CD4-positive, alpha-beta T cell (primary cell): ENCODE data around the gene NCR3LG1. TPM values are rescaled to one million over a fixed set of nuclear protein-coding genes. Genes with fewer than 3 reads are reported as not detected.

ENCODE experiments used
- ATAC-seq: fragments of 200-7000 bp; cut with Tn5 transposase; one replicate; pipeline ENCODE4 v1.10.0; 2022; ENCODE audit warnings: mild to moderate bottlenecking; ENCODE audit not compliant: poor library complexity
- CTCF ChIA-PET: fragments of 350-600 bp; sonication (Branson Sonifier 250); formaldehyde crosslinking; loops from one replicate; lab custom pipeline; 2021; ENCODE audit warnings: antibody characterized with exemption, inconsistent platforms; lab: Charles Lee
- POLR2A ChIA-PET: fragments of 350-600 bp; sonication (Branson Sonifier 250); formaldehyde crosslinking; loops from one replicate; lab custom pipeline; 2021; ENCODE audit warnings: antibody characterized with exemption, inconsistent platforms; lab: Charles Lee
- DNase-seq, 14 experiments: peaks; one replicate each; pipeline ENCODE4 v3.0.0-alpha.2; 2013 to 2020; ENCODE audit warnings: mixed read lengths in 2 of 14
- H3K27ac ChIP-seq, 2 donors: one replicate each; pipeline versions ENCODE4 v1.5.1 to v1.7.0; 2013; ENCODE audit warnings: low read length in 2 of 2, low read depth in 1 of 2, mild to moderate bottlenecking in 1 of 2
- H3K27me3 ChIP-seq, 2 experiments: 1 replicate in 1 of 2; 2 replicates in 1 of 2; pipeline versions ENCODE4 v1.6.1 to v1.7.0; 2013; ENCODE audit warnings: low read length in 2 of 2, control low read depth in 1 of 2, mild to moderate bottlenecking in 1 of 2, moderate library complexity in 1 of 2; ENCODE audit not compliant: insufficient read depth in 2 of 2, control insufficient read depth in 1 of 2
- H3K36me3 ChIP-seq: one replicate; pipeline ENCODE4 v1.6.1; 2013; ENCODE audit warnings: low read length, control low read depth; ENCODE audit not compliant: insufficient read depth
- H3K4me1 ChIP-seq: one replicate; pipeline ENCODE4 v1.6.1; 2013; ENCODE audit warnings: low read length, control low read depth; ENCODE audit not compliant: insufficient read depth
- H3K4me3 ChIP-seq: one replicate; pipeline ENCODE4 v1.5.1; 2013; ENCODE audit warnings: mild to moderate bottlenecking, low read length, moderate library complexity
- H3K9me3 ChIP-seq, 2 experiments: 1 replicate in 1 of 2; 2 replicates in 1 of 2; pipeline versions ENCODE4 v1.6.1 to v1.7.0; 2013; ENCODE audit warnings: low read length in 2 of 2, mild to moderate bottlenecking in 2 of 2, control low read depth in 1 of 2, moderate library complexity in 1 of 2; ENCODE audit not compliant: control insufficient read depth in 1 of 2, insufficient read depth in 1 of 2
- H3K27ac Mint-ChIP-seq: one replicate; pipeline ENCODE4 v1.8.0; 2020; ENCODE audit warnings: mixed read lengths
- H3K27me3 Mint-ChIP-seq: one replicate; pipeline ENCODE4 v1.8.0; 2021; ENCODE audit warnings: mixed read lengths
- H3K36me3 Mint-ChIP-seq: one replicate; pipeline ENCODE4 v1.8.0; 2021; ENCODE audit warnings: low read depth, mixed read lengths
- H3K4me1 Mint-ChIP-seq: one replicate; pipeline ENCODE4 v1.8.0; 2021; ENCODE audit warnings: low read depth, mixed read lengths
- H3K4me3 Mint-ChIP-seq: one replicate; pipeline ENCODE4 v1.8.0; 2020; ENCODE audit warnings: mild to moderate bottlenecking, mixed read lengths
- H3K9me3 Mint-ChIP-seq: one replicate; pipeline ENCODE4 v1.8.0; 2020; ENCODE audit warnings: mixed read lengths
- CTCF ChIP-seq: fragments of 200-600 bp; IDR thresholded peaks from one replicate; pipeline ENCODE4 v1.8.0; 2022; ENCODE audit warnings: antibody characterized with exemption, mild to moderate bottlenecking
- intact Hi-C, 2 experiments: fragments of 100-400 bp; cut with DNase I in 1 of 2; cut with micrococcal nuclease in 1 of 2; formaldehyde crosslinking; loops; one replicate each; pipeline versions ENCODE4 v1.15.1 to v1.9.0; 2023 to 2025; cut with DNase I, micrococcal nuclease
- total RNA-seq, 174 experiments: library from RNA in 2 of 174; stranded (reverse) in 2 of 174; gene quantifications; one replicate each; pipeline ENCODE4 v1.2.3 and lab custom pipeline; 2021 to 2026

The NCR3LG1 gene
- total RNA-seq, 2 experiments from 2014 or later = 2.2 to 2.4 TPM

- Mint-ChIP-seq H3K36me3 (no peaks in the 10 kb centered on the region), H3K4me1 (no peaks in the 10 kb centered on the region), H3K27ac (no peak overlapping the region), H3K27me3 (peaks cover 46% of the 10 kb centered on the region), H3K9me3 (no peaks in the 10 kb centered on the region), H3K4me3 (no peak overlapping the region)
- Histone ChIP-seq H3K27me3 (peaks cover 3 to 7% of the 10 kb centered on the region in 2 experiments), H3K36me3 (no peaks in the 10 kb centered on the region), H3K4me3 (no peak overlapping the region), H3K27ac (no peak overlapping the region), H3K4me1 (peaks cover 5% of the 10 kb centered on the region), H3K9me3 (no peaks in the 10 kb centered on the region)
- ATAC-seq (no peak), DNase-seq (no peak)
- ChIA-PET POLR2A (no interaction called here), CTCF (no interaction called here)
- TF ChIP-seq CTCF = no peak
- intact Hi-C loops = no loop called here
These were observed 62.1 kb downstream of the NCR3LG1 start for GRCh38 chr11:17413414-17414316.

- CTCF ChIA-PET = no interaction called here
- no peak overlapping the region for H3K27ac ChIP-seq
- H3K4me1 ChIP-seq = peaks cover 5% of the 10 kb centered on the region
- Mint-ChIP-seq H3K4me3 (no peak overlapping the region), H3K36me3 (no peaks in the 10 kb centered on the region), H3K9me3 (no peaks in the 10 kb centered on the region), H3K27ac (no peak overlapping the region), H3K27me3 (peaks cover 50% of the 10 kb centered on the region), H3K4me1 (no peaks in the 10 kb centered on the region)
- H3K36me3 ChIP-seq = no peaks in the 10 kb centered on the region
- POLR2A ChIA-PET = no interaction called here
- no peaks in the 10 kb centered on the region for H3K9me3 ChIP-seq
- TF ChIP-seq CTCF = no peak
- DNase-seq (no peak), ATAC-seq (no peak)
- intact Hi-C loops = no loop called here
- peaks cover 6 to 7% of the 10 kb centered on the region in 2 experiments for H3K27me3 ChIP-seq
- no peak overlapping the region for H3K4me3 ChIP-seq
These were observed 62.7 kb downstream of the NCR3LG1 start for GRCh38 chr11:17414317-17414737.

- TF ChIP-seq CTCF = no peak
- ChIA-PET CTCF (no interaction called here), POLR2A (no interaction called here)
- Histone ChIP-seq H3K9me3 (no peaks in the 10 kb centered on the region), H3K27me3 (peaks cover 7 to 12% of the 10 kb centered on the region in 2 experiments), H3K36me3 (no peaks in the 10 kb centered on the region), H3K4me1 (peaks cover 5% of the 10 kb centered on the region), H3K27ac (no peak overlapping the region), H3K4me3 (no peak overlapping the region)
- Mint-ChIP-seq H3K27ac (no peak overlapping the region), H3K9me3 (no peaks in the 10 kb centered on the region), H3K36me3 (no peaks in the 10 kb centered on the region), H3K4me3 (no peak overlapping the region), H3K27me3 (peaks cover 57% of the 10 kb centered on the region), H3K4me1 (no peaks in the 10 kb centered on the region)
- ATAC-seq = no peak
- intact Hi-C loops = no loop called here
- no peak for DNase-seq
These were observed 63.4 kb downstream of the NCR3LG1 start for GRCh38 chr11:17414992-17415391.
